KOPT-K1 (cell line): ENCODE results near the gene PDLIM5.
"Not testable (repeated sequence)": the region's sequence is repeated elsewhere in the genome, so short reads cannot be mapped to it uniquely, and the experiment has no call there.

Experiments
- H3K27ac ChIP-seq: fragments of 200-600 bp; sonication (generic); 2 replicates; pipeline ENCODE4 v1.5.1; 2016; ENCODE audit warnings: antibody characterized with exemption, mild to moderate bottlenecking, low read depth, low read length; ENCODE audit not compliant: poor library complexity, severe bottlenecking
- H3K36me3 ChIP-seq: fragments of 200-600 bp; sonication (generic); 2 replicates; pipeline ENCODE4 v1.5.1; 2017; ENCODE audit warnings: antibody characterized with exemption, mild to moderate bottlenecking, low read length, moderate library complexity; ENCODE audit not compliant: insufficient read depth
- H3K9me3 ChIP-seq: fragments of 200-600 bp; sonication (generic); 2 replicates; pipeline ENCODE4 v1.5.1; 2017; ENCODE audit warnings: antibody characterized with exemption, low read length, mild to moderate bottlenecking; ENCODE audit not compliant: insufficient read depth, poor library complexity, severe bottlenecking

Gene PDLIM5

DNA sequence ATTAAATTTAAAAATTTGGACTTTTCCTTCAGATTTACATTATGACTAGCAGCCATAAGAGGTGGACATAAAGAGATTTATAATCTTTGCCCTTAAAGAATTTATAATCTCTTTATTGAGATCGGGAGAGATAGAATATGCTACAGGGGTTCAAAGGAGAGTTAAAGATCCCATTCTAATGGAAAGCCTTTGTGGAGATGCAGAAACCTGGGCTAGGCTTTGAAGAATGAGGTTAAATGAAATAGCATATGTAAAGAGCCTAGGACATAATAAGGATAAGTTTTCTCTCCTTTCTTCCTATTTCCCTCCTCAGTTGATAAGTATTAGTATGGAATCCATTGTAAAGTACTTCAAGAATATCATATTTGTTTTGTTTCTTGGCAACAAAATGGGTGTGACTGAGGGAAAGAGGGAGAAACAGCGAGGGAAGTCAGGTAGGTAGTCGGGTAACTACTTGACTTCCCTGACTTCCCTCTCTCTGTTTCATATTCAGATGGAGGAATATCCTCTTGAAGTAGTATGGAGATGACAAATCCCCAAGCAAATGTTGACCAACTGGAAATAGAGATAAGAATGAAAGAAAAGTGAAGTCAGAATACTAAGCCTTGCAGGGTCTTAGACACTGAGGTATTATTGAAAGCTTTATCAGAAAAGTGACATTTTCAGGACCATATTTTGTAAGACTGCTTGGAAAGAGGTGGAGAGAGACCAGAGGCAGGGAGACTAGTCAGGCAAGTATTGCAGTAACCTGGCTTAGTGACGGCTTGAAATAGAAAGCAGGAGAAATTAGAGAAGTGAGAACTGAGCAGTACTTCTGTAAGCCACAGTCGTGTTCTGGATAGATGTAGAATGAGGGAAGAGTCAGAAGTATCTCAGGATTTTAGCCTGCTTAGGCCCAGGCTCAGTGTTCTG lies 82.9 kb downstream of the PDLIM5 start:
- Histone ChIP-seq H3K36me3 (no peaks in the 10 kb centered on the region), H3K9me3 (no peaks in the 10 kb centered on the region), H3K27ac (no peak overlapping the region)

DNA sequence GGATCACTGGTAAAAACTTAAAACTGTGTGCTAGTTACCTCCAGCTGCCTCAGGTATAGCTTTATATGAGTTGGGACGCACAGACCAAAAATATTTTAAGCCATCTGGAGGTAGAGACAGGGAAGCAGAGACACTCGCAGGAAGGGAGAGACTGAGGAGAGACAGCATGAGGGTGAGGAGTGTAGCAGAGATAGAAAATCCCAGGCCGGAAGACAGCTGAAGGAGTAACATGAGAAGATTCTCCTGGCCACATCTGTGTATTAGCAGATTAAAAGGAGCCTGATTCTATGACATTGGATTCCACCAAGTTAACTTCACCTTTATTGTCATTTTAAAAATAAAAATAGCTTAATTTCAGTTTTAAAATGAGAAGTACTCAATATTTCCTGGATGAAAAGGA lies 84.3 kb downstream of the PDLIM5 start:
- no peak overlapping the region for H3K27ac ChIP-seq
- H3K9me3 ChIP-seq, result no peaks in the 10 kb centered on the region
- H3K36me3 ChIP-seq, result no peaks in the 10 kb centered on the region

DNA sequence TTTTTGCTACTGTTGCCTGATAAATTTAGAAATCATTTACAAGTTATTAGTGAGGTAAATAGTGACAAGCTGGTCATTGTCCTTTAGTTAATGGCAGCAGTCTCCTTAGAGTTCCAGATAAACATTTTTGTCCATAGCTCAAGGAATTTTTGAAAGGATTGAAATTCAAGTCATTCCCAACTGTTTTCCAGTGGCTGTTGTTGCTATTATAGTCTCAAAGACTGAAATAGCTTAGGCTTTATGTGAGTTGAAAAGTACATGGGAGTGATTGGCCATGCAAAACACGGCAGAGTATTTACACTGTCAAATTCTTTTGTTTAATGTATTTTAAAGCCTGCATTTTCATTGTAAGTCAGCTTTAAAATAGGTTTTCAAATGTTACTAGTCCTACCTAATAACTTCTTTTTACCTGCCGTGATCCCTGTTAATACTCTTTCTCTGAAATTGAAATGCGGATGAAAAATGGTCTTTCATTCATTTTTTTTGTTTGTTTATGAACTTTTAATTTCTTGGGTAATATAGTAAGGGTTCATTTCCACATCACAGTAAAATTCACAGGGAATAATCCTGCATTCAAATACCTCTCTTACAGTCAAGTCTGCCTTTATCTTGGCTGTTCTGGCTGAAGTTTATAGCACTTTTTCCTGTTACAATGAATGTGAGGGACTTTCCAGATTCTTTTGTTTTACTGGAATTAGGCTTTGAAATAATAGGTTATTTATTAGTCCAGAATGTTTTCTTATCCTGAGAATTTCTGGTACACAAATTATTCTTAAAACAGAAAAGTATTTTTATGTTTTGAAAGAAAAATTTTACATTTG lies 85.1 kb downstream of the PDLIM5 start:
- no peak overlapping the region for H3K27ac ChIP-seq
- no peaks in the 10 kb centered on the region for H3K9me3 ChIP-seq
- H3K36me3 ChIP-seq, result no peaks in the 10 kb centered on the region

DNA sequence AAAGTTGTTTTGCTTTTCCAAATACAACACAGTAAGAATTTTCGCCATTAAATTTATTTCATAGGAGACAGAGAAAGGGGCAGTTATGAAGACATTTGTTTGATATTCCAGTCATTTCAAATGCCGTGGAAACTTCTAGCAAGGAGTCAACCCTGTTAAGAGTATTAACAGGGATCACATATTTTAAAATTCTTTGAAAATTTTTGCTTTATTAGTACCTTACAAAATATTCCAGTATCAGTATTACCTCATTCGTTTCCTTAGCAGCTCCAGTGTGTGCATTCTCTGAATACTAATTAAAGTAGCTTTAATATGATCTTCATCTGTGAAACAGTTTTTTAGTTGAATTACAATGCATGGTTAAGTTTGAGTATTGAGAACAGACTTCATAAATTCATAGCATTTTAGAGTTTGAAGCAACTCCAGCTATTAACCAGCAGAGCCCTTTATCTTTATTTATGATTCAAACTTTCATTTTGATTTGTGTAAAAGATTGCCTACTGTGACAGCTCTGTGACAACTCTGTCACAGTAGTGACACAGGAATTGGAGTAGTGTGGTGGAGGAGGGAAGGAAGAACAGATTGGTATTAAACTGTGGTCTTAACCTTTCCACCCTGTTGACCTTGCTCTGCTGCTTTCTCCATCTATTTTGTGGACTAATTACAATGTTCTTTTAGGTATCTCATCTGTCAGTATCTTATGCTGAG lies 86.3 kb downstream of the PDLIM5 start:
- no peaks in the 10 kb centered on the region for H3K9me3 ChIP-seq
- H3K27ac ChIP-seq, result no peak overlapping the region
- H3K36me3 ChIP-seq, result no peaks in the 10 kb centered on the region

DNA sequence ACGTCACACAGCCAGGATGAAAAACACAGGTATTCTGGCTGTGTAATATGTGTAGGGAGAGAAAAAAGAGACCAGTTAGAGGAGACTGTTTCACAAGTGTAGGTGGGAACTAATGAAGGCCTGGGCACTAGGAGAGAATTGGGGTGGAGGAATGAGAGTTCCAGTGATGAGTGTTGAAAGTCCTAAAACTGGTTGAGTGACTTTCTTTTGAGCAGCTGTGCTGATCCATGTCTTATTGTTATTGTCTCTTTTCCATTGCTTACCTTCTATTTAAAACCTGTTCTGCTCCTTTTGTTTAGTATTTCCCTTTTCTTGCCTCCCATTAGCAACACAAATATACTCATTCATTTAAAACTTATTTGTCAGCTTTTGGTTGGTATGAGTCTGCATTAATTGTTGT lies 88.7 kb downstream of the PDLIM5 start:
- H3K9me3 ChIP-seq, result no peaks in the 10 kb centered on the region
- no peaks in the 10 kb centered on the region for H3K36me3 ChIP-seq
- no peak overlapping the region for H3K27ac ChIP-seq

DNA sequence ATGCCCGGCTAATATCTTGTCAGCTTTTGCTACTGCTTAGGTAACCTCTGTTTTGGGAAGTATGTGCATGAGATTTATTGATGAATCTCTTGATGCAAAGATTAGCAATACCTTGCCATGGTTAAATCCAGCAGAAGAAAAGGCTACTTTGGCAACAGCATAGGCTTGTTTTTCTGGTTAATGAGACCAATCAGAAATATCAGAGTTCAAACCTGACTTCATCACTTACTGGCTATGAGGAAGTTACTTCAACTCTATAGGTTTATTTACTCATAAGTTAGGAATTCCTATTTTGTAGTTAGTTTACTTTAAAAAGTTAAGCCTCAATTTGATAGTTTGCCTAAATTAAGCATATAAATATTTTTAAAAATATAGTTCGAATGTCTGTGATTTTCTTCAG lies 93.1 kb downstream of the PDLIM5 start:
- H3K36me3 ChIP-seq, result no peaks in the 10 kb centered on the region

DNA sequence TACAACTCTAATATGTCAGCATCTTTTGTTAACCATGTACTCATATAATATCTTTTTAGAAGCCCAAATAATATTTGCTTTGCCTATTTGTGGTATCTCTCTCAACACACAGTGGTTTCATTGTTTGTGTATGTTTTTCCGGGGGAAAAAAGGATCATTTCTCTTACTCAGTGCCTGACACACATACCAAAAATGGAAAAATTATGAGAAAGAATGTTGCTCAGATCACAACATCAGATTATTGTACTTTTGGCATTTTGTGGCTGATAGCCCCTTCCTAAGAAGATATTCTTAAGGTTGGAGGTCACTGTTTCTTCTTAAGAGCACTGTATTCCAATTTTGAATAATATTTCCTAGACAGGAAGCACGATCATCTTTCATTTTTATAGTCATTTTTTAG lies 93.6 kb downstream of the PDLIM5 start:
- H3K9me3 ChIP-seq, result no peaks in the 10 kb centered on the region
- H3K27ac ChIP-seq, result no peak overlapping the region
- no peaks in the 10 kb centered on the region for H3K36me3 ChIP-seq

More for the DNA sequence above, 93.1 kb downstream of the PDLIM5 start:
- Histone ChIP-seq H3K27ac (no peak overlapping the region), H3K9me3 (no peaks in the 10 kb centered on the region)

DNA sequence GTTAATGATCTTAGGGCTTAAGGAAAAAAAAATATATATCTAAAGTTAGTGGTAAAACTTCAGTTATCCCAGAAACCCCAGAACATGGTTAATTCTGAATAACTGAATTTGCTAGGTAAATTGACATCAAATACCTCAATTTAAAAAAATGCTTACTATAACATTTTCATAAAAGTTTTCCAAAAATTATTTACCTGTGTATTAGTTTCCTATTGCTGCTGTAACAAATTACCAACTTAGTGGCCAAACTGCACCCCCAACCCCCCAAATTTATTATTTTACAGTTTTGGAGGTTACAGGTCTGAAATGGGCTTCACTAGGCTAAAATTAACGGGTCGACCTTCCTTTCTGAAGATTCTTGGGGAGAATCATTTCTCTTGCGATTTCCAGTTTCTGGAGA lies 95.2 kb downstream of the PDLIM5 start:
- Histone ChIP-seq H3K9me3 (no peaks in the 10 kb centered on the region), H3K27ac (no peak overlapping the region), H3K36me3 (no peaks in the 10 kb centered on the region)

DNA sequence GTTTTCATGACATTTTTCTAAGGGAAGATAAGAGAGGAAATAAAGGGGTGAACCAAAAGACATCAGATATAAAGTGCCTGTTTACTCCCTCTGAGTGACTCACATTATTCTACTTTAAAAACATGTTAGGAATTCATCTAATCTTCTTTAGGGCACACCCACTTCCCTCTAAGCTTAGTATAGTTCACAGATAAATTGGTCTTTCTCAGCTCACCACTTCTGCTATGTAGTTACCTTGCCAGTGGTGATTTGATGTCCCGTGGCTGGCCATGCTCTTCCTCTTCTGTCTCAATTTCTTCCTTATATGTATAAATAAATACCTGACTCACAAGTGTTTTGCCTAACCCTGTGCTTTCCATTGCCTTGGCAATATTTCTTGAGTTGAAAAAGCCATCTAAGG lies 96.8 kb downstream of the PDLIM5 start:
- H3K9me3 ChIP-seq, result no peaks in the 10 kb centered on the region
- H3K36me3 ChIP-seq, result no peaks in the 10 kb centered on the region
- H3K27ac ChIP-seq, result no peak overlapping the region

DNA sequence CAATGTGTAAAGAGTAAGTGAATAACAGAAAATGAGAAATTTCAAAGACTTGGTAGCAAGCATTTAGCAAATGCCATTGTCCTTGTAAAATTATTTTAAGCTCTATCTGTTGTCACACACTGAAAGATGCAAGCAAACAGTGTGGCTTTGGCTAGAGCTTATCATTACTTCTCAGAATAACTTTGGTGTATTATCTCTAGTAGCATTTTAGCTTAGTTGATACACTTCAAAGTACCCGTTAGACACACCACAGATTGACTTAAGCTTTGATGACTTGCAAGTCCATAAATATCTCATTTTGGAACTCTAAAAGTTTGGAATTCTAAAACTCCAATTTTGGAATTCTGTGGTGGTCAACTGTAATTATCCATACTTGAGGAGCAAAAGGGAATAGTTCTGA lies 98.6 kb downstream of the PDLIM5 start:
- Histone ChIP-seq H3K9me3 (no peaks in the 10 kb centered on the region), H3K27ac (no peak overlapping the region), H3K36me3 (no peaks in the 10 kb centered on the region)

DNA sequence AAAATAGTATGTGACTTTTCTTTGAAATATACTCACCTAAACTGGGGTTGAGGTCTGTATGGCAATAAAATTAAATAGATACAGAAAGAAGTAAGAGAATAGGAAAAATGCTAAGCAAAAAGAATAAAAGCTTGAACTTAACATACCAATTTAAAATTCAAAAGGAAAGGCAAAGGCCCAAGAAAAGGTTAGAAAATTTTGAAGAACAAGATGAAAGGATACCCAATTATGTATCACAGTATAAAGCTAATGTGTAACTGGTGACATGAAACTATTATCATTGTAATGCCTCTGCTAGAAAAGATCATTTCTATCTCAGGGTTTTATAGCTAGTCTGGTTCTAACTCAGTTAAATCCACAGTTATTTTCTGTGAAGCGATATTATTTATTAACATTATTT lies 99.1 kb downstream of the PDLIM5 start:
- Histone ChIP-seq H3K36me3 (no peaks in the 10 kb centered on the region), H3K9me3 (no peaks in the 10 kb centered on the region), H3K27ac (no peak overlapping the region)

DNA sequence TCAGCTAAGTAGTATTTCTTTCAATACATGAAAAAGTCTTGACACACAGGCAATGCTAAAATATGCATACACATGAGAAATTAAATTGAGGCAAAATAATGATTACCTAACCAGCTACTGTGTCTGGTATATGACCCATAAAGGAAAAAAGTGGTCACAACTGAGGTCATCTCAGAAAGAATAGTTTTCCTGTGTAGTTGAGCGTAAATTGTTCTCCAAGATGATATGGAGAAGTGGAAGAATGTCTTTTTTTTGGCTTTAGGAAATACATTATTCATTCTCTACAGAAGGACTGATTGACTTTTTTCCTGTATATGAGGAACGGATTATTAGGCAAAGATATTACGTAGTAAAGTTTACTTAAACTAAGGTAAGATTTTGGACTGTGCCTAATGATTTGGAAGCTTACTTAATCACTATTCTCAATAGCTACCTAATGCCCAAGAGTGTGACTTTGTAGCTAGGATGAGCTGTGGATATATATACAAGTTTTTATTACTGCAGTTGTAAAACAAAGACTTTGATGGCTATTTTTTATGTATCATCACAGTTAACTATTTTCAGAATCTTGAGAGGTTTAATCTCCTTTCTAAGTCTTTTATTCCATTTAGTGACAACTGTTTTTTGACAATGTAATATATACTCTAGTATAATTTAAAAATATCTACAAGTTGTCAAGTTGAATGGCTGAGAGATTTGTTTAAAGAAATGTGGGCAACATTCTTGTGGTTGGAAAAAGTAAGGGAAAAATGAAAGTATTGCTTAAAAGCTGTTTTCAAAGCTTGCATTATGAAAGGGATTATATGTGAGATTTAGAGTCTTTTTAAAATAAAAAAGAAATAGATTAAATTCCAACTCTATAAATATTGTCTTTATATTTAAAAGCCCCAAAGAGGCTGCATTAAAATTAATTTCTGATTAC lies 100.2 kb downstream of the PDLIM5 start:
- no peaks in the 10 kb centered on the region for H3K36me3 ChIP-seq
- H3K9me3 ChIP-seq, result no peaks in the 10 kb centered on the region
- no peak overlapping the region for H3K27ac ChIP-seq

DNA sequence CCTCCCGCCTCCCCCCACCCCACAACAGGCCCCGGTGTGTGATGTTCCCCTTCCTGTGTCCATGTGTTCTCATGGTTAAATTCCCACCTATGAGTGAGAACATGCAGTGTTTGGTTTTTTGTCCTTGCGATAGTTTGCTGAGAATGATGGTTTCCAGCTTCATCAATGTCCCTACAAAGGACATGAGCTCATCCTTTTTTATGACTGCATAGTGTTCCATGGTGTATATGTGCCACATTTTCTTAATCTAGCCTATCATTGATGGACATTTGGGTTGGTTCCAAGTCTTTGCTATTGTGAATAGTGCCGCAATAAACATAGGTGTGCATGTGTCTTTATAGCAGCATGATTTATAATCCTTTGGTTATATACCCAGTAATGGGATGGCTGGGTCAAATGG lies 104.3 kb downstream of the PDLIM5 start:
- H3K27ac ChIP-seq, H3K36me3 ChIP-seq, H3K9me3 ChIP-seq: not testable (repeated sequence)

DNA sequence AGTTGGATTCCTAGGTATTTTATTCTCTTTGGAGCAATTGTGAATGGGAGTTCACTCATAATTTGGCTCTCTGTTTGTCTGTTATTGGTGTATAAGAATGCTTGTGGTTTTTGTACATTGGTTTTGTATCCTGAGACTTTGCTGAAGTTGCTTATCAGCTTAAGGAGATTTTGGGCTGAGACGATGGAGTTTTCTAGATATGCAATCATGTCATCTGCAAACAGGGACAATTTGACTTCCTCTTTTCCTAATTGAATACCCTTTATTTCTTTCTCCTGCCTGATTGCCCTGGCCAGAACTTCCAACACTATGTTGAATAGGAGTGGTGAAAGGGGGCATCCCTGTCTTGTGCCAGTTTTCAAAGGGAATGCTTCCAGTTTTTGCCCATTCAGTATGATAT lies 105.9 kb downstream of the PDLIM5 start:
- H3K27ac ChIP-seq, H3K9me3 ChIP-seq: not testable (repeated sequence)

More for the DNA sequence above, 105.9 kb downstream of the PDLIM5 start:
- H3K36me3 ChIP-seq, result not testable (repeated sequence)
